NCI-H2196 treated with DMSO at 0.1 percent for 48 hours (cell line): ENCODE results near the gene CBY2.

Experiments used
- DNase-seq: peaks from one replicate; lab custom pipeline; 2025; ENCODE audit not compliant: unreplicated experiment; lab: John Stamatoyannopoulos, UW

Gene CBY2

GRCh38 chr13:45700971-45701900 lies 884 bp upstream of the CBY2 start:
- no peak for DNase-seq

DNA sequence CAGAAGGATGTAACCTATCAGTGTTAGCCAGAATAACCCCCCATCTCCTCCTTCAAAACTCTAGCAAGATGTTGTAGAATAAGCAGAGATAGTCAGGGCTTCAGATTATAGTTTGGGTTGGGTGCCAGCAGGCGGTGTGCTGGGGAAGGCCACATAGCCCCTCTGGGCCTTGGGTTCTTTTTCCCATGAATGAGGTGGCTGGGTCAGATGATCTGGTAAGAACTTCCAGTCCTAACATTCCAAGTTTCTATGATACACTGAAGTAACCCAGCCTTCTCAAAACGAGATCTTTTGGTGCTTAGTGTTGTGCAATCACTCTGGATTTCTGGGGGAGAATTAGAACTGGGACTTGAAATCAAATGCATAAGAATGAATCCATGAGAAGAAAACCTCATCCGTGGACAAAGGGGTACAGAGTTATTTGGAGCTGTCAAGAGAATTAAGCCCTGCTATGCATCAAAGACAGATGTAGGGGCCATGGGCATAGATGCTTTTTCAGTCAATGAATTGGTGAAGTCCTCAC lies 810 bp downstream of the CBY2 start:
- no peak for DNase-seq

- DNase-seq = no peak
These were observed 2.2 kb downstream of the CBY2 start for GRCh38 chr13:45704211-45704739.

- no peak for DNase-seq
These were observed 3.0 kb downstream of the CBY2 start for GRCh38 chr13:45704854-45705695.

GRCh38 chr13:45705918-45706317 lies 3.8 kb downstream of the CBY2 start:
- no peak for DNase-seq

DNA sequence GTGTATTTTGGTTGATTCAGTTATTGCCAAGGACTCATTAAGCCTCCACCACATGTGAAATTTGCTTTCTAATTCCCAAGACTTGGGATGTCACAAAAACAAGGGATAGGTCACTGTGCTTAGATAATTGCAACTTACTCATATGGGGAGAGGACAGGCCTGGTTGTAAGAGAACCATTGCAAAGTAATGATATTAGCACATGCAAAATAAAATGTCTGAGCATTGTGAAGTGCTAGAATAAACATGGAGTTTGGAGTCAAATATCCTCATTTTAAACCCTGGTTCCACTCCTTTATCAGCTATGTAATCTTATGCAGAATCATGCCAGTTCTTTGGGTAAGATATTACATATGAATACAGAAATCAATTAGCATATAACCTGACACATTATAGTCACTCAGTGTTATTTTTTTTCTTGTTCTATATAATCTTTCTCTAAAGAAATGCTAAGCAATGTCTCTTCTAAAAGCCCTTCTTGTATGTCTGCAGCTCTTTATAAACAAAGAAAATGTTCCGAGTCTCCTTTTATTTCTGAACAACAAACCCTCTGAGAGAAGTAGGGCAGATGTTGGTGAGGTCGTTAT lies 5.5 kb downstream of the CBY2 start:
- no peak for DNase-seq

- no peak for DNase-seq
These were observed 9.8 kb downstream of the CBY2 start for GRCh38 chr13:45711951-45712350.

DNA sequence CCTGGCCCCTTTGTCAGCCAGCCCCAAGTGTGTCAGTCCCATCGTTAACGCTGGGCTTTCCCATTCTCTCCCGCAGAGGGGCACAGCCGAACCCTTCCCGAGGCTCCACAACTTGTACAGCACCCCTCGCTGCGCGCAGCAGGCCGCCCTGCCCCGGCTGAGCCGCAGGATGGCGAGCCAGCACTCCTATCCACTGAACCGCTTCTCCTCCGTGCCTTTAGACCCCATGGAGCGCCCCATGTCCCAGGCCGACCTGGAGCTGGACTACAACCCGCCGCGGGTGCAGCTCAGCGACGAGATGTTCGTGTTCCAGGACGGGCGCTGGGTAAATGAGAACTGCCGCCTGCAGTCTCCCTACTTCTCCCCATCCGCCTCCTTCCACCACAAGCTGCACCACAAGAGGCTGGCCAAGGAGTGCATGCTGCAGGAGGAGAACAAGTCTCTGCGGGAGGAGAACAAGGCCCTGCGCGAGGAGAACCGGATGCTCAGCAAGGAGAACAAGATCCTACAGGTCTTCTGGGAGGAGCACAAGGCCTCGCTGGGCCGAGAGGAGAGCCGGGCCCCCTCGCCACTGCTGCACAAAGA lies 11.1 kb downstream of the CBY2 start:
- no peak for DNase-seq

DNA sequence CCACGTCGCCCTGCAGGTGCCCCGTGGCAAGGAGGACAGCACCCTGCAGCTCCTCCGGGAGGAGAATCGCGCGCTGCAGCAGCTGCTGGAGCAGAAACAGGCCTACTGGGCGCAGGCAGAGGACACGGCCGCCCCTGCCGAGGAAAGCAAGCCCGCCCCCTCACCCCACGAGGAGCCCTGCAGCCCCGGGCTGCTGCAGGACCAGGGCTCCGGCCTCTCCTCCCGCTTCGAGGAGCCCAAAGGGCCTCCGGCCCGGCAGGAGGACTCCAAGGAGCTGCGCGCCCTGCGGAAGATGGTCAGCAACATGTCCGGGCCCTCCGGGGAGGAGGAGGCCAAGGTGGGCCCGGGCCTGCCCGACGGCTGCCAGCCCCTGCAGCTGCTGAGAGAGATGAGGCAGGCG lies 11.6 kb downstream of the CBY2 start:
- DNase-seq = no peak

- DNase-seq = no peak
These were observed 12.1 kb downstream of the CBY2 start for GRCh38 chr13:45714170-45714569.

DNA sequence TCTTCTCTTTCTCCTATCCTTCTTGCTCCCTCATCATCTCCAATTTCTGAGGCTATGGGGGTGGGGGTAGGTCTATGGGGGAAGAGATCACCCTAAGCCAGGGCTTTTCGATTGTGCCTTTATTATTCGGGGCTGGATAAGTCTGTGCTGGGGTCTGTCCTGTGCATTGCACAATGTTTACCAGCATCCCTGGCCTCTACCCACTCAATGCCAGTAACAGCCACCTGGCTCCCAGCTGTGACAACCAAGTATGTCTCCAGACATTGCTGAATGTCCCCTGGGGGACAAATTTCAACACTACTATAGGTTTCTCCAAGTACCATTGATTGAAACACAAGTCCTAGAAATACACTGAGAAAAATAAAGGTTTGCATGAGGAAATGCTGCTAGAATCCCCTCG lies 13.2 kb downstream of the CBY2 start:
- DNase-seq = no peak

GRCh38 chr13:45717349-45717748 lies 15.2 kb downstream of the CBY2 start:
- DNase-seq = no peak

DNA sequence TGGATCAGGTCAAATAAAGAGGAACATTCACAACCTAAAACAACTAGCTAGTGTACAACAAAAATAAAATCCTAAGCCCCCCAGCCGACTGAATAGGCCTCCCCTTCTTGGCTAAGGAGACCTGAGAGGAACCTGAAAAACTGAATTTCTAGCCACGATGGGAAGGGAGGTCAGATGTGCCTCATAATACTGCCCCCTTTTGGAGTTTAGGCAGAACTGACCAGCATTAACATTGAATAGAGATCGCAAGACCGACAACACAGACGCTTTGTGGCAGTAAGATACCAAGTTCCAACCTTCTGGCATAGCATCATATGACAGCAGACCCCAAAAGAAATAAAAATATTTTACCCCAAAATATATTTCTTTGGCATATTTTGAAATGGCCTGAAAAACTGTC lies 15.9 kb downstream of the CBY2 start:
- DNase-seq = peak; percentile 1

DNA sequence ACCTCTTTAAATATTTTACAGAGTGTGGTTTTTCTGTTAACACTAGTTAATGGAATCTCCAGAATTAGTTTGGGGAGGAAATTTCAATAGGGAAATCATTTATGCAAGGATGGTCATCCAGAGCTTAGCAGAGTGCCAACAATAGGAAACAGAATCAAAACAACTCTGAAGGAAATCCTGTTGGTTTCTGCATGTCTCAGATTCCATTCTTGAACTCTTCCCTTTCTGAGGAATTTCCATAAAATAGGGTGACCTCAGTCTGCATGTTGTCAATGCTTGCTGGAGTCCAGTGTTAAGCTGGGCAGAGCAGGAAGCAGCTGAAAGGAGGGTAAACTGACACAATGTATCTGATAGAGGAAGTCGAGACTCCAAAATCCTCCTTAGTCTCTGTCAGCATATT lies 16.9 kb downstream of the CBY2 start:
- DNase-seq = no peak

GRCh38 chr13:45721203-45721731 lies 19.1 kb downstream of the CBY2 start:
- no peak for DNase-seq

GRCh38 chr13:45723798-45724197 lies 21.7 kb downstream of the CBY2 start:
- DNase-seq = no peak

- no peak for DNase-seq
These were observed 26.6 kb downstream of the CBY2 start for GRCh38 chr13:45728759-45729158.

GRCh38 chr13:45731455-45731854 lies 29.3 kb downstream of the CBY2 start:
- no peak for DNase-seq

DNA sequence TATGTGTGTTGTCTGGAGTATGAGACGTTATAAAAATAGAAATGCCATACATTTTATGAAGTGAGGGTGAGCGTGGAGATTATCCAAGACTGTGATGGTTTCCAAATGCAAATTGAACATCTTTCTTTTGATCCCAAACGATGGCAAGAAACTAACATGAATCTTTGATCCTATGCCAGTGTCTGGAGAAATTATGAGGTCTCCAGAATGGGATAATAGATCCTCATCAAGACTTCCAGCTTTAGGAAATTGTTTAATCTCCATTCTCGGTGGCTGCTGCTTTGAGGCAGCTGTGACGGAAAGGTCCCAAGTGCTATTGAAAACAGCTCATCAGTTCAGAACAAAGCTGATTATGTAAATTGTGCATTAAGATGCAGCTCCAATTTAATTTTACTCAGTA lies 30.8 kb downstream of the CBY2 start:
- DNase-seq = no peak

DNA sequence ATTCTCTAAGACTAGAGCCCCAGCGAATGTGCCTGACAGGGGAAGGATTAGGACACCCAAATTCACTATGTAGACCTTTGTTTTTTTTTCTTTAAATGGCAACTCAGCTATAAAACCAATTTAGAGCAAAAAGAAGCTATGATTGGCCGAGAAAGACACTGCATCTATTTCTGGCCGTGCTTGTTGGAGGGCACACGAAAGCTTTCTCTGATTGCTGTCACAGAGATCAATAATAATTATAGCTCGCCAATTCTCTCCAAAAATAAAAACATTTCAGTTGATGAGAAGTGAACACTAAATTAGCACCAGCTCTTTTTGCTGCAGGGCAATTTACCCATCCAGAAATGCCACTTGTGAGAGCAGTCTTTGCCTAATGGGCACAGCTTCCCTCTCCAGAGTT lies 31.2 kb downstream of the CBY2 start:
- no peak for DNase-seq
